Measurements from ENCODE around the gene SCARB1. TPM values are rescaled to one million over a fixed set of nuclear protein-coding genes. Genes with fewer than 3 reads are reported as not detected.

SCARB1 gene
- total and polyA plus RNA-seq, 9 of the 15 experiments (the other 6 are each of a cell fraction or from before 2014, with no cell fraction given), result 0.56 to 157 (median 52.8) TPM

- no peak for TF ChIP-seq USF1 (CRISPR knock-in tag; IDR thresholded peaks at IDR 0.05)
Observed at GRCh38 chr12:124792156-124792555, 71.5 kb downstream of the SCARB1 start (continued).

- no peak overlapping the region for H3K27ac ChIP-seq (ENCODE audit: extremely low read depth, low read depth, low read length)
- CTCF ChIA-PET (ENCODE audit: low intra/inter-chr PET ratio), result no interaction called here
- intact Hi-C loops (cut with micrococcal nuclease) (no loop called here), in situ Hi-C loops (cut with MboI) (no loop called here)
- H3K27me3 ChIP-seq (ENCODE audit: control insufficient read depth in 2 of 2, insufficient read depth in 2 of 2, low read length in 2 of 2), result no peaks in the 10 kb centered on the region
- no peaks in the 10 kb centered on the region for H3K9me3 ChIP-seq (replicated peaks; ENCODE audit: control insufficient read depth, insufficient read depth, low read depth, low read length)
- H3K4me2 ChIP-seq (ENCODE audit: insufficient read depth, low read length), result no peak overlapping the region
- no TSS peak for BruUV-seq (replicated peaks)
- peaks cover 90% of the 10 kb centered on the region for H3K36me3 ChIP-seq (ENCODE audit: control insufficient read depth, insufficient read depth, low read length)
- no peak for FAIRE-seq
- TF ChIP-seq POLR2G (IDR thresholded peaks at IDR 0.05; ENCODE audit: low read depth, low read length), result peak; percentile 46; the same call in 1 of the 2 replicates
- no peak for TF ChIP-seq ZNF561 (CRISPR knock-in tag; conservative IDR thresholded peaks at IDR 0.05)
- peak; percentile 52 for TF ChIP-seq RBM22 (IDR thresholded peaks at IDR 0.05; ENCODE audit: low read depth, low read length, poor library complexity, severe bottlenecking)
- TF ChIP-seq ZNF609 (CRISPR knock-in tag; IDR thresholded peaks at IDR 0.05; ENCODE audit: borderline replicate concordance), result no peak
- no peak for TF ChIP-seq TRIM25 (IDR thresholded peaks at IDR 0.05; ENCODE audit: borderline replicate concordance)
- no peak overlapping the region for H3K4me3 ChIP-seq
- H4K20me1 ChIP-seq (replicated peaks; ENCODE audit: control insufficient read depth, insufficient read depth, low read length), result no peaks in the 10 kb centered on the region
- POLR2A ChIA-PET, result interaction anchor here (0.6 kb wide), 1 partner anchor 40 kb away, joined by 4 read pairs; no protein-coding TSS in a partner anchor
- peaks cover 2% of the 10 kb centered on the region for H3K9me1 ChIP-seq (ENCODE audit: control insufficient read depth, insufficient read depth, low read length)
- DNase-seq (ENCODE audit: extremely low read depth in 1 of 4, low spot score in 3 of 4), result no peak
- peaks cover 0 to 8% of the 10 kb centered on the region in 2 experiments; a peak in 1 of 5 replicates for H3K4me1 ChIP-seq (replicated peaks in 1 of 2; ENCODE audit: control insufficient read depth in 2 of 2, insufficient read depth in 2 of 2, low read length in 2 of 2)
- no peak overlapping the region for H2AFZ ChIP-seq (ENCODE audit: low read depth, low read length)
- H3K79me2 ChIP-seq (ENCODE audit: control insufficient read depth, insufficient read depth, low read length), result no peaks in the 10 kb centered on the region
- peak overlapping the region in 1 of 2 experiments; percentile 68; a peak in 1 of 4 replicates for H3K9ac ChIP-seq (ENCODE audit: insufficient read depth in 1 of 2, low read depth in 2 of 2, low read length in 2 of 2)
- ATAC-seq, result no peak
- WGBS (ENCODE audit: insufficient coverage, low coverage, missing lambda C conversion rate), result 94% methylated on average over 17 of the region's 21 CpGs
Observed at GRCh38 chr12:124790650-124791400, 72.8 kb downstream of the SCARB1 start.
